Sigmoid colon (tissue), 7 donors: Measurements from ENCODE around the gene NEK11. TPM values are rescaled to one million over a fixed set of nuclear protein-coding genes. Genes with fewer than 3 reads are reported as not detected.
A peak's percentile ranks its signal among the peaks of the same experiment; 100 is the strongest.
"Not testable (repeated sequence)": the region's sequence is repeated elsewhere in the genome, so short reads cannot be mapped to it uniquely, and the experiment has no call there.

Source experiments
- DNase-seq: peaks from one replicate; pipeline ENCODE4 v3.0.0-alpha.2; 2019
- H3K27ac ChIP-seq, 4 donors: fragments of 200-600 bp; sonication (generic); one replicate each; pipeline ENCODE4 v1.5.1; 2016 to 2019; ENCODE audit warnings: mild to moderate bottlenecking in 1 of 4
- H3K27me3 ChIP-seq, 3 donors: fragments of 200-600 bp; sonication (generic); one replicate each; pipeline ENCODE4 v1.5.1; 2019; ENCODE audit warnings: mild to moderate bottlenecking in 1 of 3
- H3K36me3 ChIP-seq, 4 donors: fragments of 200-600 bp; sonication (generic); one replicate each; pipeline ENCODE4 v1.5.1; 2016 to 2019
- H3K4me1 ChIP-seq, 4 donors: fragments of 200-600 bp; sonication (generic); one replicate each; pipeline ENCODE4 v1.5.1; 2017 to 2019
- H3K4me3 ChIP-seq, 4 donors: fragments of 200-600 bp; sonication (generic); one replicate each; pipeline ENCODE4 v1.5.1; 2017 to 2019; ENCODE audit warnings: mild to moderate bottlenecking in 2 of 4, moderate library complexity in 1 of 4
- H3K9me3 ChIP-seq, 4 donors: fragments of 200-600 bp in 3 of 4; sonication (generic) in 3 of 4; one replicate each; pipeline versions ENCODE4 v1.5.1 to v1.6.1; 2013 to 2019
- CTCF ChIP-seq, 4 experiments: fragments of 450-650 bp in 3 of 4; fragments of 200-600 bp in 1 of 4; IDR thresholded peaks; one replicate each; pipeline ENCODE4 v1.5.1; 2016 to 2019; ENCODE audit warnings: antibody characterized with exemption in 4 of 4, mild to moderate bottlenecking in 3 of 4, moderate library complexity in 2 of 4
- EP300 ChIP-seq, 4 donors: sonication (generic); formaldehyde crosslinking; IDR thresholded peaks; one replicate each; pipeline ENCODE4 v1.6.1; 2017; ENCODE audit warnings: antibody characterized with exemption in 4 of 4
- POLR2A ChIP-seq, 2 donors: fragments of 450-650 bp; IDR thresholded peaks; one replicate each; pipeline ENCODE4 v1.6.1; 2016; ENCODE audit warnings: antibody characterized with exemption in 2 of 2, mild to moderate bottlenecking in 2 of 2, moderate library complexity in 2 of 2
- POLR2AphosphoS5 ChIP-seq, 4 donors: sonication (generic); formaldehyde crosslinking; IDR thresholded peaks; one replicate each; pipeline ENCODE4 v1.6.1; 2017; ENCODE audit warnings: antibody characterized with exemption in 4 of 4
- WGBS, 2 donors: extraction: QIAGEN DNeasy Blood & Tissue Kit; methylation state at CpG; one replicate each; pipeline ENCODE4 v1.1.7; 2013; 5-methylcytosine and 5-hydroxymethylcytosine counted together
- intact Hi-C: fragments of 100-400 bp; cut with DNase I; formaldehyde crosslinking; loops from one replicate; pipeline ENCODE4 v1.15.1; 2023
- polyA plus RNA-seq, 3 donors: library from polyadenylated mRNA; stranded (reverse); fragments of 200-250 nt; gene quantifications; one replicate each; pipeline ENCODE4 v1.2.3, GENCODE V29; 2013
- total RNA-seq, 4 donors: library from RNA; depleted of rRNA; stranded (reverse); fragments of >200 nt; gene quantifications; one replicate each; pipeline ENCODE4 v1.1.0, GENCODE V29; 2016
- donor health status: healthy with polysubstance abuse.
- donor health status: Bipolar disorder and iron deficiency.
- donor health status: healthy.

The NEK11 gene
- total and polyA plus RNA-seq, 7 donors: 1.6 to 12.2 (median 4.3) TPM

- no peaks in the 10 kb centered on the region for H3K9me3 ChIP-seq
- TF ChIP-seq POLR2AphosphoS5 (IDR thresholded peaks at IDR 0.05) (no peak), EP300 (IDR thresholded peaks at IDR 0.05) (no peak), POLR2A (IDR thresholded peaks at IDR 0.05) (no peak), CTCF (IDR thresholded peaks at IDR 0.05) (no peak)
- H3K4me1 ChIP-seq: no peaks in the 10 kb centered on the region
- intact Hi-C loops: no loop called here
- no peaks in the 10 kb centered on the region for H3K27me3 ChIP-seq
- H3K36me3 ChIP-seq: no peaks in the 10 kb centered on the region
- 66 to 70% methylated on average over 2 of the region's 2 CpGs for WGBS, 2 donors
- no peak overlapping the region for H3K4me3 ChIP-seq
- H3K27ac ChIP-seq: no peak overlapping the region
- DNase-seq: no peak
Measured at GRCh38 chr3:131353016-131353877, 326.6 kb downstream of the NEK11 start.

DNA sequence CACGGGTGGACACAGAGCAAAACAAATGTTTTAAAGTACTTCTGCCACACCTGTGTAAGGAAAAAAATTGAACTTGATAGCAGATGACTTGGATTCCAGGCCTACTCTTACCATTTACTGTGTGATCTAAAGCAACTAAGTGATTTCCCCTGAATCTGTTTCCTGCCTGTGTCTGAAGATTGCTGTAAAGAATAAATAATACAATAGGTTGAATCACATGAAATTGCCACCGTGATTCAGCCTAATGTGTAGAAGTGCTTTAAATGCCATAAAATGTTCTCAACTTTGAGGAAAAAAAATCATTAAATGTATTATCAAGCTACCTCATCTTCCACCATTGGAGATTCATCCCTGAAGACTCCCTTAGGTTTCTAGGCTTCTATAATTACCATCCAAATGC, 327.3 kb downstream of the NEK11 start:
- intact Hi-C loops: no loop called here
- no peak overlapping the region for H3K27ac ChIP-seq
- H3K27me3 ChIP-seq: no peaks in the 10 kb centered on the region
- TF ChIP-seq POLR2A (IDR thresholded peaks at IDR 0.05) (no peak), CTCF (IDR thresholded peaks at IDR 0.05) (no peak), EP300 (IDR thresholded peaks at IDR 0.05) (no peak), POLR2AphosphoS5 (IDR thresholded peaks at IDR 0.05) (no peak)
- WGBS, 2 donors: 56 to 60% methylated on average over 2 of the region's 2 CpGs
- DNase-seq: no peak
- H3K9me3 ChIP-seq: no peaks in the 10 kb centered on the region
- H3K36me3 ChIP-seq: no peaks in the 10 kb centered on the region
- no peaks in the 10 kb centered on the region for H3K4me1 ChIP-seq
- H3K4me3 ChIP-seq: no peak overlapping the region

DNA sequence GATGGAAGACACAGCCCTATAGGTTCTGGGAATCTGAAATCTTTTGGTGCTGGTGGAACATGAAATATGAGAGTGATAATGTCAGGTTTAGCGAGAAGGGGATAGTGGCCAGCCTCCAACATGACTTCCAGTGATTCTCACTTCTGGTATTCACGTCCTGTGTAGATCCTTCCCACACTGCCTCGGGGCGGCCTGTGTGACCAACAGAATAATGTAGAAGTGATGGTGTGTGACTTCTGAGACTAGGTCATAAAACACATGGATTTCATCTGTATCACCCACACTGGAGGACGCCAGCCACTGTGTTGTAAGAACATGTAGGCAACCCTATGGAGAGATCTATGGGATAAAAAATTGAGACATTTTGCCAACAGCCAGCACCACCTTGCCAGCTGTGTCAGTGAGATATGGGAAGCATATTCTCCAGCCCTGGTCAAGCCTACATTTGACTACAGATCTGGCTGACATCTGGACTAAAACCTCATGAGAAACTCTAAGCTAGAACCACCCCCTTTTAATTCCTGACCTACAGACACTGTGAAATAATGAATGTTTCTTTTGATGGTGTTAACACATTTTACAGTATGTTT, 329.4 kb downstream of the NEK11 start:
- H3K4me3 ChIP-seq: no peak overlapping the region
- no peak for DNase-seq

GRCh38 chr3:131357275-131357674, 330.6 kb downstream of the NEK11 start:
- TF ChIP-seq POLR2A (IDR thresholded peaks at IDR 0.05) (no peak), EP300 (IDR thresholded peaks at IDR 0.05) (no peak), POLR2AphosphoS5 (IDR thresholded peaks at IDR 0.05) (no peak), CTCF (IDR thresholded peaks at IDR 0.05) (no peak)
- intact Hi-C loops: no loop called here
- 98% methylated on average over 1 of the region's 1 CpG for WGBS, 2 donors
- DNase-seq: no peak
- H3K27ac ChIP-seq: no peak overlapping the region
- no peaks in the 10 kb centered on the region for H3K36me3 ChIP-seq
- peaks cover 0 to 9% (median 1%) of the 10 kb centered on the region in 4 donors for H3K4me1 ChIP-seq
- H3K9me3 ChIP-seq: no peaks in the 10 kb centered on the region
- no peaks in the 10 kb centered on the region for H3K27me3 ChIP-seq
- no peak overlapping the region for H3K4me3 ChIP-seq

More for the DNA sequence above, 329.4 kb downstream of the NEK11 start:
- TF ChIP-seq POLR2AphosphoS5 (IDR thresholded peaks at IDR 0.05): no peak
- H3K4me1 ChIP-seq: no peaks in the 10 kb centered on the region
- intact Hi-C loops: no loop called here
- 95 to 96% methylated on average over 5 of the region's 5 CpGs for WGBS, 2 donors
- H3K27me3 ChIP-seq: no peaks in the 10 kb centered on the region
- H3K36me3 ChIP-seq: no peaks in the 10 kb centered on the region
- H3K9me3 ChIP-seq: no peaks in the 10 kb centered on the region
- H3K27ac ChIP-seq: no peak overlapping the region

DNA sequence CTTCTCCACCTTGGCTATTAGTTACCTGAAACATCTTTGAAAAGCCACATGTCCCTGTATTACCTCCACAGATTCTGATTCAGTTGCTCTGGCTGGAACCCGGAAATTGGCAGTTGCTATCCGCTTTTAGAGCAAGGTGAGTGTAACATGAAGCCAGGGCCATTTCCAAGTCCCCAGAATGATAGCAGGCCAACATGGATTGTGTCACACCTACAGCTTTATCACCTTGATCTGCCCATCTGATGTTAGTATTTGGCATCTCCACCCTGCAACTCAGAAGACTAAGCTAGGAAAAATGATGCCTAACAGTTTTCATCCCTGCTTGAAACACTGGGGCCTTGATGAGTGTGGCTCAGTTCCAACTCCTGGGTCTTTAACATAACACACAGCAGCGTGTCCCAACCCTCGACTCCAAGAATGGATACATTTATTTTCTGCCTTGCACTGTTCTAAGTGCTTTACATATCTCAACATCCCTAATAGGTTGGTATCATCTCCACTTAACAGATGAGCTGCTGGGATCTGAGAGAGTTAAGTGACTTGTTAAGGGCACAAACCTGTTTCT, 333.6 kb downstream of the NEK11 start:
- Histone ChIP-seq H3K36me3 (no peaks in the 10 kb centered on the region), H3K4me1 (peaks cover 0 to 12% (median 4%) of the 10 kb centered on the region in 4 donors), H3K9me3 (no peaks in the 10 kb centered on the region), H3K27ac (no peak overlapping the region), H3K4me3 (no peak overlapping the region), H3K27me3 (no peaks in the 10 kb centered on the region)
- 79 to 96% methylated on average over 4 of the region's 4 CpGs for WGBS, 2 donors
- DNase-seq: no peak
- TF ChIP-seq EP300 (IDR thresholded peaks at IDR 0.05) (no peak), POLR2AphosphoS5 (IDR thresholded peaks at IDR 0.05) (no peak), POLR2A (IDR thresholded peaks at IDR 0.05) (no peak), CTCF (IDR thresholded peaks at IDR 0.05) (no peak)
- intact Hi-C loops: no loop called here

- WGBS, 2 donors: 72 to 78% methylated on average over 7 of the region's 7 CpGs
- DNase-seq, H3K9me3 ChIP-seq, H3K27me3 ChIP-seq, H3K36me3 ChIP-seq, intact Hi-C loops: not testable (repeated sequence)
- Histone ChIP-seq H3K4me1 (peaks cover 0 to 12% (median 4%) of the 10 kb centered on the region in 4 donors), H3K27ac (peak overlapping the region in 3 of 4 donors; percentile 53 to 76 (median 62)), H3K4me3 (peak overlapping the region in 3 of 4 donors; percentile 45 to 62 (median 61))
Measured at GRCh38 chr3:131361066-131361463, 334.4 kb downstream of the NEK11 start.
